ENCODE data around the gene DMAC2L.
"Not testable (repeated sequence)": the region's sequence is repeated elsewhere in the genome, so short reads cannot be mapped to it uniquely, and the experiment has no call there.

Gene DMAC2L

DNA sequence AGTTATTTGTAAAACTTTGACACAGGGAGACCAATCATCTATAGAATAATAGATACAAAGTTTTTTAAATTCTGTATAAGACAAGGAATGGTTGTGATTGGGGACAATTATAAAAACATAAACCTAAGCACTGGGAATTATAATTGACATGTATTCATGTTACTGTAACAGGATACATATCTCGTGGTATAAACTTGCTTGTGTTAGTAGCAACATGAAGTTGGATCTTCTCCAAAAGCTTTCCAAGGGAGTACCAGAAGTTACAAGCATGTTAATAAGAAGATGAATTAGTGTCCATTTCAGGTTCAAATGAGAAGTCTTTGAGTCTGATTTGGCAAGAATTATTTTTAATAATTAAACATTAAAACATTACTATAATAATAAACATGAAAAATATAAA lies 42.4 kb downstream of the DMAC2L start:
- H3K27ac ChIP-seq (ENCODE audit: low read depth, low read length): no peak overlapping the region
- no peaks in the 10 kb centered on the region for H3K36me3 ChIP-seq (ENCODE audit: control insufficient read depth, insufficient read depth, low read length)
- no peaks in the 10 kb centered on the region for H3K4me1 ChIP-seq (ENCODE audit: control insufficient read depth, insufficient read depth, low read length)
- no peak overlapping the region for H3K4me3 ChIP-seq (ENCODE audit: low read depth, low read length)
- H3K9me3 ChIP-seq (ENCODE audit: control insufficient read depth, insufficient read depth, low read length): no peaks in the 10 kb centered on the region
- H3K27me3 ChIP-seq (ENCODE audit: control insufficient read depth, insufficient read depth, low read length): no peaks in the 10 kb centered on the region
- H3K9ac ChIP-seq (ENCODE audit: low read depth, low read length): no peak overlapping the region

DNA sequence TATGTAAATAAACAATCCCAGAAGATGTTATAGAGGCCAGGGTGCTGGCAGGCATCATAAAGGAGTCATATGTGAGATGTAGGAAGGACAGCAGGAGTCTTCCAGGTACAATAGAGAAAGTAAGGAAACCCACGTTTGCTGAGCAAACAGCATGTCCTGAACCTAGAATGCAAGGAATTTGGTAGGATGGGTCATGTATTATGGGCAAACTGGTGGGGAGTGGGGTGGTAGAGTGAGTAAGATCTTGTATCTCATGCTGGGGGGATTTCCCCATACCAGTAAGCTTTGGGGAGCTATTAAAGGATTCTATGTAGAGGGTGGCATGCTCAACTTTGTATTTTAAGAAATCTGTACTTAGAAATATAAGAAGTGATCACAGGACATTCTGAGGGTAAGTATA lies 43.6 kb downstream of the DMAC2L start:
- Histone ChIP-seq H3K9ac (ENCODE audit: low read depth, low read length) (no peak overlapping the region), H3K4me1 (ENCODE audit: control insufficient read depth, insufficient read depth, low read length) (no peaks in the 10 kb centered on the region), H3K36me3 (ENCODE audit: control insufficient read depth, insufficient read depth, low read length) (no peaks in the 10 kb centered on the region), H3K9me3 (ENCODE audit: control insufficient read depth, insufficient read depth, low read length) (no peaks in the 10 kb centered on the region), H3K4me3 (ENCODE audit: low read depth, low read length) (no peak overlapping the region), H3K27me3 (ENCODE audit: control insufficient read depth, insufficient read depth, low read length) (no peaks in the 10 kb centered on the region), H3K27ac (ENCODE audit: low read depth, low read length) (no peak overlapping the region)

DNA sequence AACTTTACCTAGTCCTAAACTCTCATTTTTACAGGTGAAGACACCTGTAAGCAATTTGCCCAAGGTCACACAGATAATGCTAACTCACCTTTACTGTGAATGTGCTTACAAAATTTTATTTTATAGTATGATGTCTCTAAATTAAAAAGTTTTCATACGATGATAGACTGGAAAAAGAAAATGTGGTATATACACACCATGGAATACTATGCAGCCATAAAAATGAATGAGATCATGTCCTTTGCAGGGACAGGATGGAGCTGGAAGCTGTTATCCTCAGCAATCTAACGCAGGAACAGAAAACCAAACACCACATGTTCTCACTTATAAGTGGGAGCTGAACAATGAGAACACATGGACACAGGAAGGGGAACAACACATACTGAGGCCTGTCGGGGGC lies 44.2 kb downstream of the DMAC2L start:
- H3K36me3 ChIP-seq (ENCODE audit: control insufficient read depth, insufficient read depth, low read length); H3K4me1 ChIP-seq (ENCODE audit: control insufficient read depth, insufficient read depth, low read length); H3K9ac ChIP-seq (ENCODE audit: low read depth, low read length); H3K9me3 ChIP-seq (ENCODE audit: control insufficient read depth, insufficient read depth, low read length); H3K4me3 ChIP-seq (ENCODE audit: low read depth, low read length); H3K27ac ChIP-seq (ENCODE audit: low read depth, low read length); H3K27me3 ChIP-seq (ENCODE audit: control insufficient read depth, insufficient read depth, low read length): not testable (repeated sequence)

DNA sequence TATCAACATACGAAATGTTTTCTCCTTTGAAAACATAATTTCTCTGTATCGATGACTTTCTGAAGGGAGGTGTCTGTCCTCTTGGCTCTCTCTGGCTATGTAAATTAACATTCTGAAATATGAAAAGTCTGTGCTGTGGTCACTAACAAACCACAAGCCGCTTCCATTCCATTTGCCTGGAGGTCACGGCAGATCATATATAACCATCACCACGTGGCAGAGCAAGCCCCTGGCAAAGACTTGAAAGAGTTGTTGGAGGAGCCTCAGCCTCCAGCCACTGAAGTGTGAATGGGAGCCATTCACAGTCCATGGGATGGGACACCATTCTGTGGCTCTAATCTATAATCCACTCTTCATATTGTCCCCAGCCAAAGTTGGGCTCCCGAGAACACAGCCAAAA lies 45.0 kb downstream of the DMAC2L start:
- no peaks in the 10 kb centered on the region for H3K36me3 ChIP-seq (ENCODE audit: control insufficient read depth, insufficient read depth, low read length)
- H3K27me3 ChIP-seq (ENCODE audit: control insufficient read depth, insufficient read depth, low read length): no peaks in the 10 kb centered on the region
- H3K9ac ChIP-seq (ENCODE audit: low read depth, low read length): no peak overlapping the region
- H3K9me3 ChIP-seq (ENCODE audit: control insufficient read depth, insufficient read depth, low read length): no peaks in the 10 kb centered on the region
- no peak overlapping the region for H3K4me3 ChIP-seq (ENCODE audit: low read depth, low read length)
- H3K4me1 ChIP-seq (ENCODE audit: control insufficient read depth, insufficient read depth, low read length): no peaks in the 10 kb centered on the region
- no peak overlapping the region for H3K27ac ChIP-seq (ENCODE audit: low read depth, low read length)

DNA sequence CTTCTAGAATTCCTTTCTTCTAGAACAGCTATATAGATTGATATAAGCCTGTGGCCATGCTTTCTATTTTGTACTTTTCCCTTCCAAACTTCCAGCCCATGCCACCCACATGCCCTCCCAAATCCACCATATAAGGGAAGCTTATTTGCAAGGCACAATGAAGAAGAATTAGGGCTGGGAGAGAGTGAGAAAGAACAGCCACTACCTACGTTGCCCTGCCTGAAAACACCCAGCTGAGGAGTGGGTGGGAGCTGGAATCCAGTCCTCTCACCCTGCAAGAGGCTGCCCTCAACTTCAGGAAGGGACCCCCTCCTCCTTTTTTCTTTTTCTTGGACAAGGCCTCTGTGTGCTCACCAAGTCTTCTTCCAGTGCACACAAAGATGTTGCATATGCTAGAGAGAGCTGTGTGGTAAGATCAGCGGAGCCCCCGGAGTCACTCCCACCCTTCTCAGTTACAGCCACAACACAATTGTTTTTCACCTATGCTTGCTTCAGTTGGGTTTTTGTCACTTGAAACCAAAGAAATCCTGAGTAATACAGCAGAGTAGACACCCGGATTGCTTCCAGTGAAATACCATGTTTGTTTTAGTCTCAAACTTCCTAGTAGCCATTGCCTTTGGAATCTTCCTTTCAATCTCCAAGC lies 45.8 kb downstream of the DMAC2L start:
- H3K9ac ChIP-seq (ENCODE audit: low read depth, low read length): no peak overlapping the region
- H3K4me3 ChIP-seq (ENCODE audit: low read depth, low read length): no peak overlapping the region
- H3K4me1 ChIP-seq (ENCODE audit: control insufficient read depth, insufficient read depth, low read length): no peaks in the 10 kb centered on the region
- no peaks in the 10 kb centered on the region for H3K36me3 ChIP-seq (ENCODE audit: control insufficient read depth, insufficient read depth, low read length)
- H3K27ac ChIP-seq (ENCODE audit: low read depth, low read length): no peak overlapping the region
- H3K9me3 ChIP-seq (ENCODE audit: control insufficient read depth, insufficient read depth, low read length): no peaks in the 10 kb centered on the region
- no peaks in the 10 kb centered on the region for H3K27me3 ChIP-seq (ENCODE audit: control insufficient read depth, insufficient read depth, low read length)

DNA sequence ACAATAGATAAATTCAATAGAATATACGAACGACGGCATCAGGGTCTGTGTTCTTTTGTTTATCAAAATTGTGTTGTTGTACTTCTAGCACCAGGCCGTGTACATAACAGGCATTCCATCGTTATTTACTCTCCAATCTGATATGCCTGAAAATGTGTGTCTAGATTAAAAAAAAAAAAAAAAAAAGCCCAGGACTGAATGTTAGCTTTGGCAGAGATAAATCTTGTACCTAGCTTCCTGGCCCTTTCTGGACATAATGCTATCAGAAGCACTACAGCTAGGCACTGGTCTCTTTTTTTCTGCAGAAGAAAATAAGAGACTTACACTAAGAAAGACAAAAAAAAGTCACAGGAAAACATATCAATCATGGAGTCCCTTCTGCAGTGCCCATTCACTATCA lies 47.5 kb downstream of the DMAC2L start:
- no peak overlapping the region for H3K9ac ChIP-seq (ENCODE audit: low read depth, low read length)

DNA sequence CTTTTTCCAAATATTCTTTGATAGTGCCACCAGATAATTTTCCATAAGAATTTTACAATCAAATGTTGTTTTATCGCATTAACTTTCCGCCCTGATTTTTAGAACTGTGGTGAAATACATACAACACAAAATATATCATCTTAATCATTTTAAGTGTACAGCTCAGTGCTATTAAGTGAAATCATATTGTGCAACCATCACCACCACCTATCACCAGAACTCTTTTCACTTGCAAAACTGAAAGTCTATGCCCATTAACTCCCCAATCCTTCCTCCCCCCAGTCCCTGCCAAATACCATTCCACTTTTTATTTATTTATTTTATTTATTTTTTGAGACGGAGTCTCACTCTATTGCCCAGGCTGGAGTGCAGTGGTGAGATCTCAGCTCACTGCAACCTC lies 48.0 kb downstream of the DMAC2L start:
- Histone ChIP-seq H3K9ac (ENCODE audit: low read depth, low read length) (no peak overlapping the region), H3K27me3 (ENCODE audit: control insufficient read depth, insufficient read depth, low read length) (no peaks in the 10 kb centered on the region), H3K27ac (ENCODE audit: low read depth, low read length) (no peak overlapping the region), H3K36me3 (ENCODE audit: control insufficient read depth, insufficient read depth, low read length) (no peaks in the 10 kb centered on the region), H3K4me1 (ENCODE audit: control insufficient read depth, insufficient read depth, low read length) (no peaks in the 10 kb centered on the region), H3K9me3 (ENCODE audit: control insufficient read depth, insufficient read depth, low read length) (no peaks in the 10 kb centered on the region), H3K4me3 (ENCODE audit: low read depth, low read length) (no peak overlapping the region)

More for the DNA sequence above, 47.5 kb downstream of the DMAC2L start:
- Histone ChIP-seq H3K36me3 (ENCODE audit: control insufficient read depth, insufficient read depth, low read length) (no peaks in the 10 kb centered on the region), H3K4me3 (ENCODE audit: low read depth, low read length) (no peak overlapping the region), H3K9me3 (ENCODE audit: control insufficient read depth, insufficient read depth, low read length) (no peaks in the 10 kb centered on the region), H3K27ac (ENCODE audit: low read depth, low read length) (no peak overlapping the region), H3K27me3 (ENCODE audit: control insufficient read depth, insufficient read depth, low read length) (no peaks in the 10 kb centered on the region), H3K4me1 (ENCODE audit: control insufficient read depth, insufficient read depth, low read length) (no peaks in the 10 kb centered on the region)

DNA sequence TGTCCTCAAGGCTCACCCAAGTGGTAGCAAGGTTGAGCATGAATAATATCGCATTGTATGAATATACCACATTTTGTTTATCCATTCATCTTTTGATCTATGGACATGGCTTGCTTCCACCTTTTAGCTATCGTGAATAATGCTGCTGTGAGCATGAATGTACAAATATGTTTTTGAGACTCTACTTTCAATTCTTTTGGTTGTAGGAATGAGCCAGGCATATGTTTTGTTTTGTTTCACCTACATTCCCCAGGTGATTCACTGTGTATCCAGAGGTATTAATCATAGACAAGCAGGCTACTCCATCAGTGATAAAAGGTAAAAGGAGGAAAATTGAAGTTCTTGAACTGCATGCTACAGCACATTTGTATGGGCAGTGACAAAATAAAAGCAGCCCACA lies 48.7 kb downstream of the DMAC2L start:
- no peak overlapping the region for H3K9ac ChIP-seq (ENCODE audit: low read depth, low read length)
- no peaks in the 10 kb centered on the region for H3K36me3 ChIP-seq (ENCODE audit: control insufficient read depth, insufficient read depth, low read length)
- no peak overlapping the region for H3K4me3 ChIP-seq (ENCODE audit: low read depth, low read length)
- H3K27me3 ChIP-seq (ENCODE audit: control insufficient read depth, insufficient read depth, low read length): no peaks in the 10 kb centered on the region
- no peak overlapping the region for H3K27ac ChIP-seq (ENCODE audit: low read depth, low read length)
- no peaks in the 10 kb centered on the region for H3K4me1 ChIP-seq (ENCODE audit: control insufficient read depth, insufficient read depth, low read length)
- no peaks in the 10 kb centered on the region for H3K9me3 ChIP-seq (ENCODE audit: control insufficient read depth, insufficient read depth, low read length)

DNA sequence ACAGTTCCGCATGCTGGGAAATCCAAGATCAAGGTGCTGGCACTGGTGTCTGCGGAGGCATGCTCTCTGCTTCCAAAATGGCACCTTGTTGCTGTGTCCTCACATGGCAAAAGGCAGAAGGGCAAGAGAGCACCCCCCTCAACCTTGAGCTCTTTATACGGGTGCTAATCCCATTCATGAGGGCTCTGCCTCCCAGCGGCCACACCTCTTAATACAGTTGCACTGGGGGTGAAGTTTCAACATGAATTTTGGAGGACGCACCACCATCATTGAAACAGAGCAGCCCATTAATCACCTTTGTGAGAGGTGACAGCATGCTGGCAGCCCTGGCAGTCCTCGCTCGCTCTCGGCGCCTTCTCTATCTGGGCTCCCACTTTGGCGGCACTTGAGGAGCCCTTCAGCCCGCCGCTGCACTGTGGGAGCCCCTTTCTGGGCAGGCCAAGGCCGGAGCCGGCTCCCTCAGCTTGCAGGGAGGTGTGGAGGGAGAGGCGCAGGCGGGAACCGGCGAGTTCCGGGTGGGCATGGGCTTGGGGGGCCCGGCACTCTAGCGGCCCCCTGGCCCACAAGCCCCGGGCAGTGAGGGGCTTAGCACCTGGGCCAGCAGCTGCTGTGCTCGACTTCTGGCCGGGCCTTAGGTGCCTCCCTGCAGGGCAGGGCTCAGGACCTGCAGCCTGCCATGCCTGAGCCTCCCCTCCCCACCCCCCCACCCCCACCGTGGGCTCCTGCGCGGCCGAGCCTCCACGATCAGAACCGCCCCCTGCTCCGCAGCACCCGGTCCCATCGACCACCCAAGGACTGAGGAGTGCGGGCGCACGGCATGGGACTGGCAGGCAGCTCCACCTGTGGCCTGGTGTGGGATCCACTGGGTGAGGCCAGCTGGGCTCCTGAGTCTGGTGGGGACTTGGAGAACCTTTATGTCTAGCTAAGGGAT lies 49.6 kb downstream of the DMAC2L start:
- H3K4me3 ChIP-seq (ENCODE audit: low read depth, low read length); H3K27ac ChIP-seq (ENCODE audit: low read depth, low read length); H3K36me3 ChIP-seq (ENCODE audit: control insufficient read depth, insufficient read depth, low read length); H3K27me3 ChIP-seq (ENCODE audit: control insufficient read depth, insufficient read depth, low read length); H3K9me3 ChIP-seq (ENCODE audit: control insufficient read depth, insufficient read depth, low read length); H3K4me1 ChIP-seq (ENCODE audit: control insufficient read depth, insufficient read depth, low read length); H3K9ac ChIP-seq (ENCODE audit: low read depth, low read length): not testable (repeated sequence)

DNA sequence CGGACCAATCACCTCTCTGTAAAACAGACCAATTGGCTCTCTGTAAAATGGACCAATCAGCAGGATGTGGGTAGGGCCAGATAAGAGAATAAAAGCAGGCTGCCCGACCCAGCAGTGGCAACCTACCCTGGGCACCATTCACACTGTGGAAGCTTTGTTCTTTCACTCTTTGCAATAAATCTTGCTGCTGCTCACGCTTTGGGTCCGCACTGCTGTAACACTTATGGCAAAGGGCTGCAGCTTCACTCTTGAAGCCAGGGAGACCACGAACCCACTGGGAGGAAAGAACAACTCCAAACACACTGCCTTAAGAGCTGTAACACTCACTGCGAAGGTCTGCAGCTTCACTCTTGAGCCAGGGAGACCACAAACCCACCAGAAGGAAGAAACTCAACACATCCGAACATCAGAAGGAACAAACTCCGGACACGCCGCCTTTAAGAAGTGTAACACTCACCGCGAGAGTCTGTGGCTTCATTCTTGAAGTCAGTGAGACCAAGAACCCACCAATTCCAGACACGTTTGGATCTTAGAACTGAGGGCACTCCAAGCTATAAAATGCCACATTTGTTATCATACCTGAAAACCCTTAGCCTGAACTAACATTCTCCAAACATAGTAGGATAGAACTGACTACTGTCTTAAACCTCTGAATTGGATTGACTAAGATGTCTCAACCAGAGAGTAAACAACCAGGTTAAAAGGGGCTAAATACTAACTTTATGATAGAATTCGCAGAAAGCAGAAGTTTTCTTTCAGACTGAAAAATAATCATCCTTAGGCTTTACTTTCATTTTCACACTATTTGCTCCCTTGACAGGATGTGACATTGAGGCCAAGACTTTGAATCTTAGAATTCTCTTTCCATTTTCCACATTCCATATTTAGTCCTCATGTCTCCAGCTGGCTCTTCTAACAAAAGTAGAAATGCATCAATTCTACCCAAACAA lies 50.9 kb downstream of the DMAC2L start:
- H3K27ac ChIP-seq (ENCODE audit: low read depth, low read length): no peak overlapping the region
- no peaks in the 10 kb centered on the region for H3K9me3 ChIP-seq (ENCODE audit: control insufficient read depth, insufficient read depth, low read length)
- H3K9ac ChIP-seq (ENCODE audit: low read depth, low read length): no peak overlapping the region
- no peaks in the 10 kb centered on the region for H3K36me3 ChIP-seq (ENCODE audit: control insufficient read depth, insufficient read depth, low read length)
- no peak overlapping the region for H3K4me3 ChIP-seq (ENCODE audit: low read depth, low read length)
- no peaks in the 10 kb centered on the region for H3K4me1 ChIP-seq (ENCODE audit: control insufficient read depth, insufficient read depth, low read length)
- no peaks in the 10 kb centered on the region for H3K27me3 ChIP-seq (ENCODE audit: control insufficient read depth, insufficient read depth, low read length)

All from HUES48 (cell line).